Pancreas (tissue), 10 donors: ENCODE data around the gene DNAJB4. TPM values are rescaled to one million over a fixed set of nuclear protein-coding genes. Genes with fewer than 3 reads are reported as not detected.
"Not testable (repeated sequence)": the region's sequence is repeated elsewhere in the genome, so short reads cannot be mapped to it uniquely, and the experiment has no call there.

Experiments
- ATAC-seq, 4 donors: fragments of 200-7000 bp; cut with Tn5 transposase; one replicate each; pipeline versions ENCODE4 v1.8.0 to v1.9.1; 2020; ENCODE audit warnings: mild to moderate bottlenecking in 4 of 4, moderate library complexity in 4 of 4
- DNase-seq, 6 donors: peaks; one replicate each; pipeline ENCODE4 v3.0.0-alpha.2; 2020
- FAIRE-seq: peaks from 2 replicates; lab custom pipeline; 2012; peaks lifted over from hg19 to GRCh38; lab: Jason Lieb, UNC
- H3K27ac ChIP-seq, 4 donors: fragments of 200-600 bp; sonication (generic); 1 replicate in 3 of 4; 2 replicates in 1 of 4; pipeline versions ENCODE4 v1.5.0 to v1.8.0; 2020
- H3K27me3 ChIP-seq, 4 donors: fragments of 200-600 bp; one replicate each; pipeline ENCODE4 v1.8.0; 2021
- H3K36me3 ChIP-seq, 3 donors: fragments of 200-600 bp; sonication (generic) in 1 of 3; one replicate each; pipeline versions ENCODE4 v1.5.0 to v1.8.0; 2020 to 2021
- H3K4me1 ChIP-seq, 3 donors: fragments of 200-600 bp; one replicate each; pipeline ENCODE4 v1.8.0; 2021
- H3K4me3 ChIP-seq, 4 donors: fragments of 200-600 bp; sonication (generic) in 2 of 4; one replicate each; pipeline versions ENCODE4 v1.5.0 to v1.8.0; 2020 to 2021
- H3K9me3 ChIP-seq, 4 donors: fragments of 200-600 bp; one replicate each; pipeline ENCODE4 v1.8.0; 2021
- WGBS, 2 donors: extraction: QIAGEN DNeasy Blood & Tissue Kit; methylation state at CpG; one replicate each; pipeline ENCODE4 v1.1.7; 2013; 5-methylcytosine and 5-hydroxymethylcytosine counted together
- intact Hi-C, 3 donors: fragments of 100-400 bp; cut with DNase I; formaldehyde crosslinking; loops; one replicate each; pipeline versions ENCODE4 v1.11.1 to v1.14.2; 2022
- polyA plus RNA-seq, 2 donors: library from polyadenylated mRNA; stranded (reverse); fragments of 200-250 nt; gene quantifications; one replicate each; pipeline ENCODE4 v1.2.3, GENCODE V29; 2013
- total RNA-seq, 6 donors: library from RNA; stranded (reverse); fragmentation: NEBNext Ultra II Directional in 4 of 6; extraction: Animal tissue kit (Norgen Biotek cat#: 25700) in 4 of 6; gene quantifications; one replicate each; pipeline versions ENCODE4 v1.2.1 to v1.2.4, GENCODE V29; 2021 to 2023
- TF ChIP-seq, protein P1 (sequence below), 4 donors: fragments of 200-600 bp; sonication (generic) in 3 of 4; IDR thresholded peaks; one replicate each; pipeline versions ENCODE4 v1.5.0 to v1.8.0; 2021; ENCODE audit warnings: antibody characterized with exemption in 4 of 4
- donor health status: healthy with polysubstance abuse.
- donor health status: DM: no; HTN: no; CAD: no; lungs with moderate emphysema.
- donor health status: DM: no; HTN: no; CAD: no.
- donor health status: control.
- donor health status: control.
- donor health status: Bipolar disorder and iron deficiency.
- donor health status: DM: yes; HTN: yes; CAD: no.
- donor health status: DM: no; HTN: no; CAD: no.
- donor health status: DM: no; HTN: no; CAD: no.
- donor health status: DM: yes; HTN: yes; CAD: no.

Gene DNAJB4
- total and polyA plus RNA-seq, 8 donors = 6.7 to 38.6 (median 20.7) TPM

GRCh38 chr1:78061825-78062523 is 57.2 kb downstream of the DNAJB4 start:
- TF ChIP-seq, protein P1, sequence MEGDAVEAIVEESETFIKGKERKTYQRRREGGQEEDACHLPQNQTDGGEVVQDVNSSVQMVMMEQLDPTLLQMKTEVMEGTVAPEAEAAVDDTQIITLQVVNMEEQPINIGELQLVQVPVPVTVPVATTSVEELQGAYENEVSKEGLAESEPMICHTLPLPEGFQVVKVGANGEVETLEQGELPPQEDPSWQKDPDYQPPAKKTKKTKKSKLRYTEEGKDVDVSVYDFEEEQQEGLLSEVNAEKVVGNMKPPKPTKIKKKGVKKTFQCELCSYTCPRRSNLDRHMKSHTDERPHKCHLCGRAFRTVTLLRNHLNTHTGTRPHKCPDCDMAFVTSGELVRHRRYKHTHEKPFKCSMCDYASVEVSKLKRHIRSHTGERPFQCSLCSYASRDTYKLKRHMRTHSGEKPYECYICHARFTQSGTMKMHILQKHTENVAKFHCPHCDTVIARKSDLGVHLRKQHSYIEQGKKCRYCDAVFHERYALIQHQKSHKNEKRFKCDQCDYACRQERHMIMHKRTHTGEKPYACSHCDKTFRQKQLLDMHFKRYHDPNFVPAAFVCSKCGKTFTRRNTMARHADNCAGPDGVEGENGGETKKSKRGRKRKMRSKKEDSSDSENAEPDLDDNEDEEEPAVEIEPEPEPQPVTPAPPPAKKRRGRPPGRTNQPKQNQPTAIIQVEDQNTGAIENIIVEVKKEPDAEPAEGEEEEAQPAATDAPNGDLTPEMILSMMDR (IDR thresholded peaks at IDR 0.05) = no peak
- no peak overlapping the region for H3K4me3 ChIP-seq
- WGBS, 2 donors = 57 to 62% methylated on average over 2 of the region's 2 CpGs
- H3K36me3 ChIP-seq = no peaks in the 10 kb centered on the region
- no peaks in the 10 kb centered on the region for H3K9me3 ChIP-seq
- DNase-seq (no peak), ATAC-seq (peak in 1 of 4 donors; percentile 12), FAIRE-seq (no peak)
- H3K27me3 ChIP-seq = no peaks in the 10 kb centered on the region
- H3K27ac ChIP-seq = no peak overlapping the region
- intact Hi-C loops = loop anchor here in 1 of 3 donors (10.0 kb wide), 1 partner anchor 53 kb away; no protein-coding TSS in a partner anchor
- H3K4me1 ChIP-seq = no peaks in the 10 kb centered on the region

- not testable (repeated sequence) for FAIRE-seq, H3K27me3 ChIP-seq, ATAC-seq, H3K4me1 ChIP-seq, DNase-seq, H3K36me3 ChIP-seq, H3K27ac ChIP-seq, H3K4me3 ChIP-seq, H3K9me3 ChIP-seq
- intact Hi-C loops = loop anchor here in 1 of 3 donors (10.0 kb wide), 1 partner anchor 50 kb away; no protein-coding TSS in a partner anchor
- 93 to 98% methylated on average over 2 of the region's 2 CpGs for WGBS, 2 donors
These were observed 60.1 kb downstream of the DNAJB4 start for GRCh38 chr1:78064886-78065285.

Other genes with a start within 250 kb of the DNAJB4 start
- 10 to 100 TPM; 14.1 to 35.5 (median 23.0) TPM for gene USP33, start 245.1 kb upstream of the DNAJB4 start, total RNA-seq
- 10 to 100 TPM; 13.7 to 21.3 TPM for gene USP33, start 245.1 kb upstream of the DNAJB4 start, polyA plus RNA-seq
- gene MIGA1, start 225.3 kb upstream of the DNAJB4 start, total RNA-seq = 10 to 100 TPM in 1 of 6 donors, 1 to 10 TPM in 5; 5.3 to 11.0 (median 7.9) TPM
- gene MIGA1, start 225.3 kb upstream of the DNAJB4 start, polyA plus RNA-seq = 1 to 10 TPM; 1.5 to 4.6 TPM
- 1 to 10 TPM; 2.1 to 6.7 (median 2.6) TPM for gene NEXN, start 116.3 kb upstream of the DNAJB4 start, total RNA-seq
- gene NEXN, start 116.3 kb upstream of the DNAJB4 start, polyA plus RNA-seq = 1 to 10 TPM; 3.4 to 7.5 TPM
- 10 to 100 TPM; 36.9 to 81.5 (median 51.6) TPM for gene FUBP1, start 25.9 kb upstream of the DNAJB4 start, total RNA-seq
- 10 to 100 TPM; 21.7 to 46.6 TPM for gene FUBP1, start 25.9 kb upstream of the DNAJB4 start, polyA plus RNA-seq
- gene GIPC2, start 41.0 kb downstream of the DNAJB4 start, total RNA-seq = 10 to 100 TPM; 10.8 to 22.1 (median 14.4) TPM
- gene GIPC2, start 41.0 kb downstream of the DNAJB4 start, polyA plus RNA-seq = 1 to 10 TPM; 6.3 to 8.1 TPM